HCT116 (cell line): ENCODE results near the gene RABGEF1. TPM values are rescaled to one million over a fixed set of nuclear protein-coding genes. Genes with fewer than 3 reads are reported as not detected.
"Not testable (repeated sequence)": the region's sequence is repeated elsewhere in the genome, so short reads cannot be mapped to it uniquely, and the experiment has no call there.

Source experiments
- ATAC-seq: fragments of 200-7000 bp; cut with Tn5 transposase; 2 replicates; pipeline ENCODE4 v1.9.1; 2020; ENCODE audit warnings: mild to moderate bottlenecking, moderate library complexity
- BruUV-seq: library from RNA; stranded (reverse); fragments of 400-500 nt; replicated peaks from 2 replicates; lab custom pipeline; 2021; lab: Mats Ljungman, UMichigan
- CTCF ChIA-PET: fragments of 300-600 bp; sonication (Branson Sonifier 250); formaldehyde crosslinking; loops from one replicate; lab custom pipeline; 2021; ENCODE audit warnings: antibody characterized with exemption; lab: Charles Lee
- POLR2A ChIA-PET: fragments of 300-600, 350-600 bp; sonication (Branson Sonifier 250); formaldehyde crosslinking; loops from one replicate; lab custom pipeline; 2021; ENCODE audit warnings: antibody characterized with exemption; lab: Charles Lee
- RAD21 ChIA-PET, 2 experiments: fragments of 300-600 bp; sonication (Branson Sonifier 250); formaldehyde crosslinking; loops; one replicate each; lab custom pipeline; 2023; ENCODE audit warnings: low total read pairs in 2 of 2; ENCODE audit not compliant: uncharacterized antibody in 2 of 2, unreplicated experiment in 2 of 2, low non-redundant PET in 1 of 2; lab: Charles Lee
- DNase-seq: peaks from one replicate; pipeline ENCODE4 v3.0.0-alpha.2; 2010; ENCODE audit warnings: low read depth, low spot score
- H2AFZ ChIP-seq: fragments of 200-600 bp; shearing (Covaris generic), sonication (generic); 2 replicates; pipeline ENCODE4 v1.6.1; 2017; ENCODE audit warnings: low read depth, mixed run types, mixed read lengths, antibody characterized with exemption, low read length; ENCODE audit not compliant: poor library complexity, severe bottlenecking
- H3K27ac ChIP-seq: 2 replicates; pipeline ENCODE4 v1.5.1; 2012; ENCODE audit warnings: low read depth, low read length
- H3K27me3 ChIP-seq: fragments of 200-600 bp; sonication (generic); 2 replicates; pipeline ENCODE4 v1.6.1; 2016; ENCODE audit warnings: mixed run types, low read length, mixed read lengths; ENCODE audit not compliant: insufficient read depth
- H3K36me3 ChIP-seq, 2 experiments: fragments of 200-500 bp in 1 of 2; fragments of 200-600 bp in 1 of 2; sonication (Bioruptor generic) in 1 of 2; sonication (generic) in 1 of 2; 2 replicates each; pipeline versions ENCODE4 v1.5.1 to v1.6.1; 2014 to 2016; ENCODE audit warnings: low read length in 2 of 2, inconsistent platforms in 1 of 2, mixed read lengths in 1 of 2, mixed run types in 1 of 2; ENCODE audit not compliant: insufficient read depth in 2 of 2, control insufficient read depth in 1 of 2
- H3K4me1 ChIP-seq, 2 experiments: fragments of 200-600 bp in 1 of 2; sonication (generic) in 1 of 2; 2 replicates each; pipeline versions ENCODE4 v1.5.1 to v1.6.1; 2012 to 2017; ENCODE audit warnings: low read length in 2 of 2, inconsistent platforms in 1 of 2, mild to moderate bottlenecking in 1 of 2, mixed read lengths in 1 of 2, mixed run types in 1 of 2, moderate library complexity in 1 of 2; ENCODE audit not compliant: insufficient read depth in 2 of 2, control insufficient read depth in 1 of 2
- H3K4me2 ChIP-seq: fragments of 200-600 bp; sonication (generic); 2 replicates; pipeline ENCODE4 v1.6.1; 2017; ENCODE audit warnings: mixed run types, low read length, mixed read lengths
- H3K4me3 ChIP-seq, 2 experiments: fragments of 200-600 bp in 1 of 2; sonication (generic) in 1 of 2; replicated peaks in 1 of 2; 2 replicates each; pipeline ENCODE4 v1.5.1; 2011 to 2016; ENCODE audit warnings: low read length in 2 of 2, control low read depth in 1 of 2, low read depth in 1 of 2, mild to moderate bottlenecking in 1 of 2, mixed read lengths in 1 of 2, mixed run types in 1 of 2
- H3K79me2 ChIP-seq: fragments of 200-600 bp; sonication (generic); 2 replicates; pipeline ENCODE4 v1.6.1; 2017; ENCODE audit warnings: mild to moderate bottlenecking, mixed run types, low read length, moderate library complexity, mixed read lengths; ENCODE audit not compliant: insufficient read depth
- H3K9ac ChIP-seq: fragments of 200-600 bp; sonication (generic); 2 replicates; pipeline ENCODE4 v1.6.1; 2016; ENCODE audit warnings: low read length, mixed read lengths
- H3K9me2 ChIP-seq: fragments of 200-600 bp; sonication (generic), shearing (Covaris generic); 2 replicates; pipeline ENCODE4 v1.6.1; 2017; ENCODE audit warnings: mixed run types, mild to moderate bottlenecking, moderate library complexity; ENCODE audit not compliant: insufficient read depth
- H3K9me3 ChIP-seq, 2 experiments: fragments of 200-500 bp in 1 of 2; fragments of 200-600 bp in 1 of 2; sonication (Bioruptor generic) in 1 of 2; sonication (generic) in 1 of 2; 2 replicates each; pipeline ENCODE4 v1.6.1; 2014 to 2017; ENCODE audit warnings: low read length in 2 of 2, mixed read lengths in 2 of 2, inconsistent platforms in 1 of 2, low read depth in 1 of 2, mild to moderate bottlenecking in 1 of 2, mixed run types in 1 of 2, moderate library complexity in 1 of 2; ENCODE audit not compliant: control insufficient read depth in 1 of 2, insufficient read depth in 1 of 2
- H4K20me1 ChIP-seq: fragments of 200-600 bp; sonication (generic), shearing (Covaris generic); 2 replicates; pipeline ENCODE4 v1.6.1; 2017; ENCODE audit warnings: mixed run types, mild to moderate bottlenecking, moderate library complexity; ENCODE audit not compliant: insufficient read depth
- CBX3 ChIP-seq: IDR thresholded peaks from 2 replicates; pipeline ENCODE4 v1.6.1; 2012; ENCODE audit warnings: low read depth
- CEBPB ChIP-seq: IDR thresholded peaks from 2 replicates; pipeline ENCODE4 v1.6.1; 2012; ENCODE audit warnings: low read depth
- POLR2AphosphoS5 ChIP-seq: IDR thresholded peaks from 2 replicates; pipeline ENCODE4 v1.6.1; 2011; ENCODE audit warnings: mild to moderate bottlenecking, low read depth, low read length, moderate library complexity
- TCF7L2 ChIP-seq: IDR thresholded peaks from 2 replicates; pipeline ENCODE4 v1.7.0; 2011; ENCODE audit warnings: borderline replicate concordance, inconsistent platforms; ENCODE audit not compliant: insufficient read depth, insufficient read length; ENCODE audit errors: extremely low read depth
- intact Hi-C: fragments of 100-400 bp; cut with micrococcal nuclease; formaldehyde crosslinking; loops from 2 replicates; pipeline ENCODE4 v1.10.0; 2022
- total RNA-seq: library from RNA; stranded (reverse); gene quantifications from one replicate; pipeline ENCODE4 v1.2.1, GENCODE V29; 2021; ENCODE audit not compliant: unreplicated experiment
- TF ChIP-seq, protein P1 (sequence below), 3 experiments: fragments of 200-600 bp in 1 of 3; sonication (generic) in 1 of 3; IDR thresholded peaks in 2 of 3; conservative IDR thresholded peaks in 1 of 3; 2 replicates each; pipeline ENCODE4 v1.5.1; 2012 to 2017; ENCODE audit warnings: low read depth in 2 of 3, low read length in 2 of 3, antibody characterized with exemption in 1 of 3, borderline replicate concordance in 1 of 3, control low read depth in 1 of 3, mild to moderate bottlenecking in 1 of 3, mixed read lengths in 1 of 3, mixed run types in 1 of 3, moderate library complexity in 1 of 3; ENCODE audit not compliant: insufficient read depth in 1 of 3

RABGEF1 gene
- total RNA-seq, 1 experiment from 2014 or later, result 22.9 TPM

DNA sequence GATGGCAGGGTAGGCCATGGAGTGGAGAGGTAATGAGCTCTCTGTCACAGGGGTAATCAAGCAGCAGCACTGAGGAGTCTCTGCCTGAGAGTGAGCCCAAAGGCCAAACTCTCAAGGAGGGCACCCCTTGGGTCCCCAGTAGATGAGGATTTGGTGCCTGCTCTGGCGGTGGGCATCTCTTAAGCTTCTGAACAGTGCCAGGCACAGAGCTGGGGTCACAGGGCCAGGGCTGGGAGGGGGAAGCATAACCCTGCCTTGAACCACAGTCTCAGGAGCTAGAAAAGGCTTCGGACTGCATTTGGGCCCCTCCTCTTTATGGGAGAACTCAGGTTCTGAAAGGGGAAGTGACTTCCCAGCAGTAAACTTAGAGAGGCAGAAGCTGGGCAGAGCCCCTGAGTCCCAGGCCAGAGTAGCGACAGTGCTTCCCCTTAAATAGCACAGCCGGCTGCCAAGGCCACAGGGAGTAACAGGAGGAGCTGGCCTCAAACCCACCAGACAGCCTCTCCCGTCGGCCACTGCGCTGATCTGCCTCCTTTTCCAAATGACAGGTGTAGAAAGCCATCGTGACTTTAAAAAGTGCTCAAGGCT is 76.8 kb downstream of the RABGEF1 start:
- CTCF ChIA-PET, H3K9me2 ChIP-seq, H3K27ac ChIP-seq, BruUV-seq, H3K9ac ChIP-seq, H3K4me2 ChIP-seq, H3K36me3 ChIP-seq, RAD21 ChIA-PET, H3K79me2 ChIP-seq, H3K4me3 ChIP-seq, H4K20me1 ChIP-seq, H2AFZ ChIP-seq, H3K27me3 ChIP-seq, ATAC-seq, H3K9me3 ChIP-seq, DNase-seq, intact Hi-C loops: not testable (repeated sequence)
- POLR2A ChIA-PET, result interaction anchor here (0.6 kb wide), 1 partner anchor 70 kb away, joined by 3 read pairs; no protein-coding TSS in a partner anchor
- H3K4me1 ChIP-seq, result peaks cover 4 to 12% of the 10 kb centered on the region in 2 experiments; a peak in 3 of 4 replicates

DNA sequence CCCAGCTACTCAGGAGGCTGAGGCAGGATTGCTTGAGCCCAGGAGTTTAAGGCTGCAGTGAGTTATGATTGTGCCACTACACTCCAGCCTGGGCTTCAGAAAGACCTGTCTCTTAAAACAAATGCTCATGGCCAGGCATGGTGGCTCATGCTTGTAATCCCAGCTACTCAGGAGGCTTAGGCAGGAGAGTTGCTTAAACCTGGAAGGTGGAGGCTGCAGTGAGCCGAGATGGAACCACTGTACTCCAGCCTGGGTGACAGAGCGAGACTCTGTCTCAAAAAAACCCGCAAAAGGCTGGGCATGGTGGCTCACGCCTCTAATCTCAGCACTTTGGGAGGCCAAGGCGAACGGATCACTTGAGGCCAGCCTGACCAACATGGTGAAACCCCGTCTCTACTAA is 77.4 kb downstream of the RABGEF1 start:
- H3K9me3 ChIP-seq, H3K4me1 ChIP-seq, CTCF ChIA-PET, DNase-seq, H3K79me2 ChIP-seq, H4K20me1 ChIP-seq, intact Hi-C loops, BruUV-seq, H3K9ac ChIP-seq, ATAC-seq, H3K4me3 ChIP-seq, H2AFZ ChIP-seq, RAD21 ChIA-PET, H3K27ac ChIP-seq, H3K4me2 ChIP-seq, H3K36me3 ChIP-seq, H3K9me2 ChIP-seq, H3K27me3 ChIP-seq: not testable (repeated sequence)
- POLR2A ChIA-PET, result interaction anchor here (0.6 kb wide), 1 partner anchor 71 kb away, joined by 3 read pairs; no protein-coding TSS in a partner anchor

DNA sequence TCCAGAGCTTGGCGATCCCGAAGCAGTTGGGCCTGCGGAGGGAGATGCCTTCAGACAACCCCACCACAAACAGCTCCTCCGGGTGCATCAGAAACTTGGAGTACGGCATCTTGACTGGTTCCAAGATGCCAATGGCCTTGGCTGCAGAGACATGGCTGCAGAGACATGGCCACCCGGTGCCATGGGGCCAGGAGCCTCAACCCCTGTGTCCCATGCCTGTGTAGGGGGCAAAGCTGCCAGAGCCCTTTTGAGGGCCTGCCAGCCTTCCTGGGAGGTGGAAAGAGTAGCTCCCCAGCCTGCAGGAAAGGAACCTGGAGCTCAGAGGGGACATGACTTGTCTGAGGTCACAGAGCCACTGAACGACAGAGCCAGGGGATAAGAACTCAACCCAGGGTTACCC is 83.5 kb downstream of the RABGEF1 start:
- no peak overlapping the region for H3K9ac ChIP-seq
- CTCF ChIA-PET, result no interaction called here
- no peak for TF ChIP-seq TCF7L2
- no peak for TF ChIP-seq CEBPB
- no peak for TF ChIP-seq CBX3
- TF ChIP-seq, protein P1, sequence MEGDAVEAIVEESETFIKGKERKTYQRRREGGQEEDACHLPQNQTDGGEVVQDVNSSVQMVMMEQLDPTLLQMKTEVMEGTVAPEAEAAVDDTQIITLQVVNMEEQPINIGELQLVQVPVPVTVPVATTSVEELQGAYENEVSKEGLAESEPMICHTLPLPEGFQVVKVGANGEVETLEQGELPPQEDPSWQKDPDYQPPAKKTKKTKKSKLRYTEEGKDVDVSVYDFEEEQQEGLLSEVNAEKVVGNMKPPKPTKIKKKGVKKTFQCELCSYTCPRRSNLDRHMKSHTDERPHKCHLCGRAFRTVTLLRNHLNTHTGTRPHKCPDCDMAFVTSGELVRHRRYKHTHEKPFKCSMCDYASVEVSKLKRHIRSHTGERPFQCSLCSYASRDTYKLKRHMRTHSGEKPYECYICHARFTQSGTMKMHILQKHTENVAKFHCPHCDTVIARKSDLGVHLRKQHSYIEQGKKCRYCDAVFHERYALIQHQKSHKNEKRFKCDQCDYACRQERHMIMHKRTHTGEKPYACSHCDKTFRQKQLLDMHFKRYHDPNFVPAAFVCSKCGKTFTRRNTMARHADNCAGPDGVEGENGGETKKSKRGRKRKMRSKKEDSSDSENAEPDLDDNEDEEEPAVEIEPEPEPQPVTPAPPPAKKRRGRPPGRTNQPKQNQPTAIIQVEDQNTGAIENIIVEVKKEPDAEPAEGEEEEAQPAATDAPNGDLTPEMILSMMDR (IDR thresholded peaks at IDR 0.05 in 2 of 3, conservative IDR thresholded peaks at IDR 0.05 in 1 of 3; ENCODE audit: borderline replicate concordance in 1 of 3, insufficient read depth in 1 of 3, low read depth in 2 of 3, low read length in 2 of 3), result no peak
- no peak for TF ChIP-seq POLR2AphosphoS5
- no peaks in the 10 kb centered on the region for H3K9me2 ChIP-seq
- RAD21 ChIA-PET, result no interaction called here
- H3K4me1 ChIP-seq, result no peaks in the 10 kb centered on the region
- ATAC-seq, result no peak
- H2AFZ ChIP-seq, result no peak overlapping the region
- POLR2A ChIA-PET, result no interaction called here
- no peaks in the 10 kb centered on the region for H4K20me1 ChIP-seq
- H3K27ac ChIP-seq, result no peak overlapping the region
- no peaks in the 10 kb centered on the region for H3K79me2 ChIP-seq
- DNase-seq, result no peak
- H3K9me3 ChIP-seq, result no peaks in the 10 kb centered on the region
- H3K4me3 ChIP-seq, result no peak overlapping the region
- no peaks in the 10 kb centered on the region for H3K36me3 ChIP-seq
- intact Hi-C loops, result no loop called here
- no peak overlapping the region for H3K4me2 ChIP-seq
- no peaks in the 10 kb centered on the region for H3K27me3 ChIP-seq
- BruUV-seq, result no TSS peak
